NCI-H526 treated with DMSO at 0.1 percent for 48 hours (cell line): ENCODE data around the gene ZNF544.
A peak's percentile ranks its signal among the peaks of the same experiment; 100 is the strongest.

Experiments
- DNase-seq: peaks from one replicate; lab custom pipeline; 2025; lab: John Stamatoyannopoulos, UW

ZNF544 gene

DNA sequence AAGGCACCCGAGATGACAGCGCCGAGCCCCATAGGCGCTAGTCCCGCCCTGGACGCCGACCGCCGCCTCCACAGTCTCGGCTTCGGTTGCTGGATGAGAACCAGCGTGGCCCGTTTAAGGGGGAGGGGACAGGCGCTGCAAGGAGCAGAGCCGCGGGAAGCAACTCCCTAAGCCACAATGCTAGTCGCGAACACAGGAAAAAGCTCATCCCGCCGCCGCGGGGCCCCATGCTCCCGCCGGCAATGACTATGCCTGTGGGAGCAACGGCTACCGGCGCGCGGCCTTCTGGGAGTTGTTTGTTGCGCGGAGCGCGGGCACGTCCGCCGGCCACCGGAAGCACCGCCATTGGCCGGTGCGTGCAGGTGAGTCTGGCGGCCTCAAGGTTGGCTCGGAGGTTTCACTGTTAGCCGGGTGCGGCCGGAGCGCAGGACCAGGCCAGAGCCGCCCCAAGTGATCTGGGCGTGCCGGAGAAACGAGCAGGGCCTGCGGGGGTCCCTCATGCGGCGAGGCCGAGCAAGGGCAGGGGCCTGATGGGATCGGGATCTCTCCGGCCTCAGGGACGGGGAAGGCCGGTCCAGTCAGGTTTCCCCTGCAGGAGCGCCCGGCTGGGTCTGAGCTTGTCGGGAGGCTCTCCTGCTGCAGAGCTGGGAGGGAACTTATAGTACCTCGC lies at the start of gene ZNF544:
TSS of gene ZNF544 (plus strand) at position 330 of the 670 bp plus-strand sequence. CDS start 15,110 bp downstream, outside the sequence.
- peak; percentile 38 for DNase-seq

DNA sequence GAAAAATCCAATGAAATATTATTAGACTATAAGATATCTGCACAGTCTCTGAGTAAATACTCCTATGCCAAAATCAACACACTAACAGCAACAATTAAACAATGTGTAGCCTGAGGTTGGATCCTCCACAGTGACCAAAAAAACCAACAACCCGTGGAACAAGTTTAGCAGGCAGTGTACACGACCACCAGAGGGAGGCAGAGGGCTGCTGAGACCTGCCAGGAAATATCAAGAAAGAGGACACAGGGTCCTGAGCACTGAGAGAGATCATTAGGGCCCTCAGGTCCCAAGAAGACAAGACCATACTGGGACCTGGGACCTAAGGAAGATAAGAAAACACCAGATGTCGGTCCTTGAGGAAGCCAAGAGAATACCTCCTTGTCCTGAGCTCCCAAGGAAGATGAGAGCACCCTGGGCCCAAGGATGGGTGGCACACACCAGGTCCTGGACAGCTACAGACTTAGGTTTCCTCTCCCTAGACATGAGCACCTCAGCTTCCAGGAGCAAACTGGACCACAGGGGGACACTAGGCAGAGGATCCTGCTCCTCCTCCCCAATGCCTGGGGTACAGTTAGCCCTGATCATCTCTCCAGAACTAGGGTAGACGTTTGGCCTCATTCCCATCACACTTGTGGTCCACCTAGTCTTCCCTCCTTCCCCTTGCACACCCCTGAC lies 46.7 kb upstream of the ZNF544 start:
- no peak for DNase-seq

DNA sequence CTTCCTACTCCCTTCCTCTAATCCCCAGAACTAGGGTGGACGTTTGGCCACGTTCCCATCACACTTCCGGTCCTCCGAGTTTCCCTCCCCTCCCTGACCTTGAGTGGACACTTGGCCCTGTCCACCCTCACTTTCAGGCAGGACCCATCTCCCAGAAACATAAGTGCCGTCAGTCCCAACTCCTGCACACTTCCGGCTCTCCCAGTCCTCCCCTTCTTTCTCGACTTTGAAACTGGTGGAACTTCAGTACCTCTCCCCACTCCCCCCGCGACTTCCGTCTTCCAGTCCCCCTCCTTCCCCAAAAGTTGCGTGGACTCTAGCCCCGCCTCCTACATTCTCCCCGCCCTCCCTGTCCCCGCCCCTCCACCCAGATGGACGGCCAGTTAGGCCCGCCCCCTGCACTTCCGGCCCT lies 46.1 kb upstream of the ZNF544 start:
- DNase-seq: peak; percentile 45

DNA sequence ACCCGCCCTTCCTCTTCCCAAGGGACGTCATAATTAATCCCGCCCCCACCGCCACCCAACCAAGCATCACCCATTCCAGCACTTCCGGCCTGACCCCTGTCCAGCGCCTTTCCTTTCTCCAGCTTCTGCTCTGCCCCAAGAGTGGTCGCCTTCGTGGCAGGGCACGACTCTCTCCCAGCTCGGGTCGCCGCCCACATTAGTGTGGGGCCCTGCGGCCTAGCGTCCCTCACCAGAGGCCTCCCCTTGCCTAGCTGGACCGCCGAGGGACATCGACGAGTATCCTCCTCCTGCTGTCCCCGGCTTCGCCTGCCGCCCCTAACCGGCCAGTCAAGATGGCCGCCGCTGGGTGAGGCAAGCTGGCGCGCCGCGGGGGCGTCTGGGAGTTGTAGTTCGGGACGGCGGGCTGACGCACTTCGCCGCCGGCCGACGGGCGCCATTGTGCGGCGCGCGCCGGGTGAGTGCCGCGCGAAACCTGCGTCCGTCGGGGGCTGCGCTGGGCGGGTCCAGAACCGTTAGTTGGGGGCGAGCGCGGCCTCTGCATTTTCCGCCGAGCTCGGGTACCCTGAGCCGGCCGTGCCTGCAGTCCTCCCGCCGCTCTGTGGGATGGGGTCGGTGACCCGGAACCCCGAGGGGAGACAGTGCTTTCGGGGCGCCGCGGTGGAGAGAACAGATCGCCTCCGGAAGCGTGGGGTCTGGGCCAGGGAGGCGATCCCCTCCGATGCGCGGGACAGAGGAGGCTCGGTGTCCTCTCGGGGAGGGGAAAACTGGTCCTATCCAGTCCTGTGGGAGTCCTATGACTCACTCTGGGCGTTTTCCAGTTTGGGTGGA lies 45.5 kb upstream of the ZNF544 start, which contains the start of gene ZNF274:
TSS of gene ZNF274 (plus strand) at position 73 of the 828 bp plus-strand sequence. CDS start 905 bp downstream, outside the sequence.
- peak; percentile 64 for DNase-seq

DNA sequence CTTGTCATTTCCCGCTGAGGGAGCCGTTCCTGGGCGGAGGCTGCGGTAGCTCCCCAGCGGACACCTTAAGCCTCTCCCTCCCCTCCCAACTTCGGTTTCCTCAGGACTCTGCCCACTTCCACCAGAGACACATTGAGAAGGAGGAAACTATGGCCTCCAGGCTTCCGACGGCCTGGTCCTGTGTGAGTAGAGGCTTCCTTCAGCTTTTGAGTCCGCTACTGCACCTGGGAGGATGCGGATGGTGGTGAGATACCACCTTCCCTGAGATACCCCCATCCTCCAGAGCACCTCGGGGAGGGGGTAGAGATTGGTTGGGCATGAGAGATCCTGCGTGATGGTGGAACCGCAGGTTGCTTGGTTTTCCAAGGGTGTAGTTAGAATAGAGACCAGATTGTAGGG lies 44.9 kb upstream of the ZNF544 start:
- DNase-seq: no peak

DNA sequence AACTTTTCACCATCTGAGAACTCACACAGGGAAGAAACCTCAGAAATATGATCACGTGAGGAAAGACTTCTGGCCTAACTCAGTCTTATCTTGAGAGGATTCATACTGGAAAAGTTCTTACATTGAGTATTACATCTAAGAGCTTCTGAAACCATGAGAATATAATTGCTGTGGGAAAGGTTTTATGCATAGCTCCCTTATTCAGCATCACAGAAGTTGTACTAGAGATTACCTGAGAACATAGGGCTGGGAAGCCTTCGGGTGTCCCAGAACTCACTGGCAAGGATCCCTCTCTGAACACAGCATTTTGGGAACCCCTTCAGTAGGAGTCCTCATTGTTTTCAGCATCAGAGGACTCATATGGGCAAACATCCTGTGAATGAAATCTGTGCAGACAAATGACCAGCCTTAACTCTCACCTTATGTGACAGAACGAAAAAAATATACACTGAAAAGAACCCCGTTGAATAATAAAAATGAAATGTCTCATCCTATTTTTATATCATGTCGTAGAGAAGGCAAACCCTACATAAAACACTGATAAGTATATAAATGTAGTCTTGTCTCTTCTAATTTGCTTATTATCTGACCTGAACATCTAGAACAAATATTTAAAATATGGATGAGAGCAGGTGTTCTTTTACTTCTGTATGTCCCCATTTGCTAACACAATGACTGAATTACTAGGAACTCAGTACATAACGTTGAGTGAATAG lies 31.7 kb upstream of the ZNF544 start:
- DNase-seq: peak; percentile 1

DNA sequence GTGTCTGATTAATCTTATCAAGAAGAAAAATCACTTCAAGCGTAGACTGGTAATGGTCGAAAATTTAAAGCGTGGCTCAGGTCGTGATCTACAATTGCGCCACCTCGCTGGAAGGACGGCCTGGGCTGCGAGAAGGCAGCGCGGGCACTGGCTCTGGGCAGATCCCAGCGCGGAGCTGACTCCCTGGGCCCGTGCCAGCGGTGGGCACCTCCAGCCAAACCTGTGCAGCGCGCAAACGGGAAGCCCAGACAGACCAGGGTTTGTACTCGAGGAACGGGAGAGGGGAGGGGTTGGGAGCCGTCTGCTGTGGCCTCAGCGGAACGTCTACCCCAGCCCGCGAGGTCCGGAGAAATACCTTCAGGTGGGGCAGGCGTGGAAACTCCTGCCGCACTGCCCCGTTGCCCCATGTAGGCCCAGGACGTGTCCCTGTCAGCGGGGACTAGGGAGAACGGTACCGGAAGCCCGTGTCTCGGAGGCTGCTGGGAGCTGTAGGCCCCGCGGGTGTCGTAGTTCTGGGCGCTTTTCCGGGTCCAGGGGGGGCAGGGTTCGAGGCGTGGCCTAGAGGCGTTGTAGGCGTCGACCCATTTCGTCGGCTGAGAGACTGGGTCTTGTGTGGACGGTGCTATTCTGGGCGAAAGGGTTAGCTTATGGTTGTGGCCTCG lies 24.8 kb upstream of the ZNF544 start:
- DNase-seq: no peak

DNA sequence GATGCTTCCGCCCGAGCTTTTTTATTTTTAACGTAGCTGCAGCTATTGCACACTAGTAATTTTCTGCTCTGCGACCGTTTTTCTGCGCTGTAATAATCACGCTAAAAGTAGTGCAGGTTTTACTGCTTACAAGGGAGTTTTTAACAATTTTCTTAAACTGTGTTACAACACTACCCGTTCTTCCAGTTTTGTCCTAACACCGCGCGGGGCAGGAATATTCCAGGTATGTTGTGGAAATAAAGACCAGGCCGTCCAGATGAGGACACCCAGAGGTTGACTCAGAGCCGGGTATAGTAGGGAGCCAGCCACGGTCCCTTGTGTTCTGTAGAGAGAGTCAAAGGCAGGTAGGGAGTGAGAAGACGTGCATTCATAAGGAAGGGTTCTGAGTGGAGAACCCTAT lies 24.1 kb upstream of the ZNF544 start:
- DNase-seq: no peak

DNA sequence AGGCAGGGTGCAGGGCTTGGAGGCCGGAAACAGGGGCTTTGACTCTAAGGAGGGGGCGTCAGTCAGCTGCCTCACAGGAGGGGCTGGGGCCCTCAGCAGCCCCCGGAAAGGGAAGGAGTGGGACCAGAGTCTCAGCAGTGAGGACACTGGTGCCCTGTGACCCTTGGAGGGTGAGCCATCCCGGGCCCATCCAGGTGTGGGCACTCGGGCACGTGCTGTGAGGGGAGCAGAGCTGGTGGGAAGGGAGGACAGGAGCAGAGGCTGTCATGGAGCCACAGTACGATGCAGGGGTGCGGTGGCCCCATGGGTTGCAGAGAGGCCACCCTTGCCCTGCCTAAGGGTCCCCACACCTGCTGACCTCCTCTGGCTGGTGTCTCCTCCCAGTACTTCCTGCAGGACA lies 19.1 kb upstream of the ZNF544 start:
- no peak for DNase-seq

DNA sequence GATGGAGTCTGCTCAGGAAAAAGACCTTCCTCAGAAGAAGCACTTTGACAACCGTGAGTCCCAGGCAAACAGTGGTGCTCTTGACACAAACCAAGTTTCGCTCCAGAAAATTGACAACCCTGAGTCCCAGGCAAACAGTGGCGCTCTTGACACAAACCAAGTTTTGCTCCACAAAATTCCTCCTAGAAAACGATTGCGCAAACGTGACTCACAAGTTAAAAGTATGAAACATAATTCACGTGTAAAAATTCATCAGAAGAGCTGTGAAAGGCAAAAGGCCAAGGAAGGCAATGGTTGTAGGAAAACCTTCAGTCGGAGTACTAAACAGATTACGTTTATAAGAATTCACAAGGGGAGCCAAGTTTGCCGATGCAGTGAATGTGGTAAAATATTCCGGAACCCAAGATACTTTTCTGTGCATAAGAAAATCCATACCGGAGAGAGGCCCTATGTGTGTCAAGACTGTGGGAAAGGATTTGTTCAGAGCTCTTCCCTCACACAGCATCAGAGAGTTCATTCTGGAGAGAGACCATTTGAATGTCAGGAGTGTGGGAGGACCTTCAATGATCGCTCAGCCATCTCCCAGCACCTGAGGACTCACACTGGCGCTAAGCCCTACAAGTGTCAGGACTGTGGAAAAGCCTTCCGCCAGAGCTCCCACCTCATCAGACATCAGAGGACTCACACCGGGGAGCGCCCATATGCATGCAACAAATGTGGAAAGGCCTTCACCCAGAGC lies 16.2 kb upstream of the ZNF544 start:
- no peak for DNase-seq

DNA sequence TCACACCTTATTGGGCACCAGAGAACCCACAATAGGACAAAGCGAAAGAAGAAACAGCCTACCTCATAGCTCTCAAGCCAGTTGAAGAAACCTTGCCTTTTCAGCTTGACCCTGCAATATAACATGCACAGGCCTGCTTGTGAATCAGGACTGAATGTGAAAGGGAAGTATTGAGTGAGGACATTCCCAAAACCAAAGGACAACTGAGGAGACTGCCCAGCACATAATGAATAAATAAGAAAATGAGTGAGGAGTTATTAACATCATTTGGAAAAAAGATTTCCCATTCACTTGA lies 15.7 kb upstream of the ZNF544 start:
- no peak for DNase-seq

DNA sequence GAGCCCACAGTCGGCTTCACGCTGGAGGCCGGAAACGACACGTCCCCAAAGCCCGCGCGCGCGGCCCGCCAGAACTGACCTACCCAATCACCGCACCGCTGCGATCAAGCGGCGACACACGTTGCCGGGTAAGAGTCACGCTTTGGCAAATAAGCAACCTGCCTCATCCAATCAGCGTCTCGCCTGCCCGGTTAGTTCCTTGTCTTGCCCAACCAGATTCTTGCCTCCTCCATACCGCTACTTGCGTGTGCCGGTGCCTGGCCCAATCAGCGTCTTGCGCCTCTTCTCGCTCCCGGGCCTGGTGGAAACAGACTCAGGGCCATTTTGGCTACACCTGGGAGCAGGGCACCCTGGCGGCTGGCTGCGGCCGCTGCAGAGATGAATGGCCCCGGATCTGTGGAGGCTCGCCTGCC lies 11.6 kb upstream of the ZNF544 start:
- DNase-seq: no peak

DNA sequence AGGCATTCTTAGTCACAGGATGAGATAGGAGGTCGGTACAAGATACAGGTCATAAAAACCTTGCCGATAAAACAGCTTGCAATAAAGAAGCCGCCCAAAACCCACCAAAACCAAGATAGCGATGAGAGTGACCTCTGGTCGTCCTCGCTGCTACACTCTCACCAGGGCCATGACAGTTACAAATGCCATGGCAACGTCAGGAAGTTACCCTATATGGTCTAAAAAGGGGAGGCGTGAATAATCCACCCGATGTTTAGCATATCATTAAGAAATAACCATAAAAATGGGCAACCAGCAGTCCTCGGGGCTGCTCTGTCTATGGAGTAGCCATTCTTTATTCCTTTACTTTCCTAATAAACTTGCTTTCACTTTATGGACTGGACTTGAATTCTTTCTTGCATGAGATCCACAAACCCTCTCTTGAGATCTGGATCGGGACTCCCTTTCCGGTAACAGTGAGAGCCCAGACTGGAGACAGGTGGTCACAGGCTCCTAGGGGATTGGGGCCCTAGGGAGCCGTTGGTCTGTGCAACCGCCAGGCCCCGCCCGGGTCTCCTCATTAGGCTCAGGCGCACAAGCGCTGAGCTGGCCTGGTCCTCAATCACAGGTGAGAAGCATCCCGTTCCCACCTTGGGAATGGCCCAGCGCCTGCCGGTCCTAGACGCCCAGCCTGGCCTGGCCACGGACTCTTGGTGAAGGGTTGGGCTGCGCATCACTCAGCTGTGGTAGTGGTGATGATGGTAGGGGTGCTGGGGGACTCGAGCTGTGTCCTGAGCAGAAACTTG lies 10.9 kb upstream of the ZNF544 start:
- no peak for DNase-seq

DNA sequence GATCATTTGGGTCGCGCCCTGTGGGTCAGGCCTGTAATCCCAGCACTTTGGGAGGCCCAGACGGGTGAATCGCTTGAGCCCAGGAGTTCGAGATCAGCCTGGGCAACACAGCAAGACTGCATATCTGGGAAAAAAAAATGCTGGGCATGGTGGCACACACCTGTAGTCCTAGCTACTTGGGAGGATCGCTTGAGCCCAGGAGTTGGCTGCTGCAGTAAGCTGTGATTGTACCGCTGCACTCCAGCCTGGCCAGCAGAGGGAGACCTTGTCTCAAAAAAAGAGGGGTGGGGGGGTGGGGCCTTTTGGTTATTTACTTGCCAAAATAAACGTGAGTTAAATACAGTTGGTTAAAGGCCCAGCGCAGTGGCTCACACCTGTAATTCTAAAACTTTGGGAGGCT lies 9.8 kb upstream of the ZNF544 start:
- DNase-seq: no peak

DNA sequence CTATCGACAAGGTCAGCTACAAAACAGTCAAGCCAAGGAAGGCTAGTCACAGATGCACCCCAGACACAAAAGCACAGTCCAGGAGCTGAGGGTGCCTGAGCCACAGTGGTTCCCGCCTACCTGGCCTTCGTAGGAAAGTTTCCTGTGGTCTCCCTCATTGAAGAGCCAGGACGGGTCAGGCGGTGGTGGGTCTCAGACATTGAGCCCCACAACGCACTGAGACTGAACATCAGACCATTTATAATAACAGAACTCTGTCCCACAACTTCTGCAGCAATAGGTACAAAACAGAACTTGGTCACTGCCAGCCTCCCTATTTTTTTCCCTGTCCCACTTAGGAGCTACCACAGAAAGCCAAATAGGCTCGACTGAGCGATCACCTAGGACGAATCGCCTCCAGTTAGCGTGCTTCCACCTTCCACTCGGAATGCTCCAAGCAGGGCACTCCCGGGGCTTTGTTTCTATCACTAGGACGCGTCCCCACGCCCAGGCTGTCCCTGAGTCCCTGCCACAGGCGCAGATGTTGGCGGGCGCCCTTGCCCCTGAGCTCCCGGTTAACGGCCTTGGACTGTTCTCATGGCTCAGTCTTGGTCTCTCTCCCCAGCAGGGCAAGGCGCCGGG lies 640 bp upstream of the ZNF544 start:
- DNase-seq: no peak

DNA sequence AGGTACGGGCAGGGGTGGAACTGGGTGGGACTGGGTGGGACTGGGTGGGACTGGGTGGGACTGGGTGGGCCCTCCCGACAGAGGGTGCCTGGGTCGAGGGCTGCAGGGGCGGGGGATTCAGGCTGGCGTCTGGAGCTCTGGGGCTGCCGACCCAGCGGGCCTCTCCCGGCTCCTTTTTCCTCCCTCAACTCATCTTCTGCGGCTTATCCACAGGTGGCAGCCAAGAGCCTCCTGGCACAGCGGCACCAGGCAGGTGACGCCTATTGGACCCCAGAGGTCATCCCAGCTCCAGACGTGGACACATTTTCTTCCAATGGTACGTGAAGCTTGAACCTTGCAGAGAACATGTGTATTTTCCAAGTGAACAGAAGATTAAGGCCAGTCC lies 533 bp downstream of the ZNF544 start:
- no peak for DNase-seq

DNA sequence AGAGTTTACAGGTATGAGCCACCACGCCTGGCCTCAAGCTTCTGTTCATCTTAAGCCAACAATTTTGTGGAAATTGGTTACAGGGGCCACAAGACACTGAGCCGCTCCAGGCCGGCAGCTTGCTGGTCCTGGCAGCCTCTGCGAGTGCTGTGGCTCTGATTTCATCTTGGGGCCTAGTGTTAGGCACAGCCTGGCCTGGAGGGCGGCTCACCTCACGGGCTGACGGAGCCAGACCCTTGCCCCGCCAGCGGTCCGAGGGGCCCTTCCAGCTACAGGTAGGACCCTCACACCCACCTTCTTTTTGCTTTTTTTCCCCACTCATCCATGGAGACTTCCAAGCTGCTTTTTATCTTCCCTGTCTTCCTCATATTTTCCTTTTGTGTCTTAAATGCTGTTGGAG lies 8.6 kb downstream of the ZNF544 start:
- no peak for DNase-seq

DNA sequence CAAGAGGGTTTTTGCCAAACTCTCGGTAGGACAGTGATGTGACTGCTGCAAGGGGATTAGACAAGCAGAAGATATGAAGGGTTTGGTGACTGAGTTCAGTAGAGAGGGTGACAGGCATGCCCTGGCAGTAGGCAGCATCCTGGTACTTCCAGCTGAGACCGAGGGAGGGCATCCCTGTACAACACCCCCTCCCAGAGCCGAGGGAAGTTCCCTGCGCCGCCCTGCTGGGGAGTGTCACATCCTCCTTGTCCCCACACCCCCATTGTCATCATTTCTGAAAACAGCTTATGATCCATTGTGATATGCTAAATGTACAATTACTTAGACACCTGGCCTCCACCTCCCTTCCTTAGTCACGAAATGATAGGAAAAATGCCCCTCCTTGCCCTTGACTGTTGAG lies 14.6 kb downstream of the ZNF544 start:
- DNase-seq: no peak

DNA sequence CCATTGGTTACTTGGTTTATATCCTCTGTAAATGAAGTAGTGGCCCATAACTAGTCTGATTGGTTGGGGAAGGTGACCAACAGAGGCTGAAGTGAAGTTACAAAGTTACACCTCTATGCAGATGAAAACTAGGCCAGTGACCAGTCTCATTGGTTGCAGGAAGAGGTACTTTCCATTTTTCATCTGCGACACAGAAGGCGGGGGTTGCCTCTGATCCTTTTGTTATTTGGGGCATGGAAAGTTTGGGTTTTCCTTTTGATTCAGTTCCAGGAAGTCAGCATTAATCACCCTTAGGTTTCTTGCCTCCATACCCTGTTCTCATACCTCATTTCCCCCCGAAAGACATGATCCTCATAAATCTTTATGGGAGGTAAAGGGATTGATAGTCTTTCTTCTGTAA lies 20.2 kb downstream of the ZNF544 start:
- no peak for DNase-seq

DNA sequence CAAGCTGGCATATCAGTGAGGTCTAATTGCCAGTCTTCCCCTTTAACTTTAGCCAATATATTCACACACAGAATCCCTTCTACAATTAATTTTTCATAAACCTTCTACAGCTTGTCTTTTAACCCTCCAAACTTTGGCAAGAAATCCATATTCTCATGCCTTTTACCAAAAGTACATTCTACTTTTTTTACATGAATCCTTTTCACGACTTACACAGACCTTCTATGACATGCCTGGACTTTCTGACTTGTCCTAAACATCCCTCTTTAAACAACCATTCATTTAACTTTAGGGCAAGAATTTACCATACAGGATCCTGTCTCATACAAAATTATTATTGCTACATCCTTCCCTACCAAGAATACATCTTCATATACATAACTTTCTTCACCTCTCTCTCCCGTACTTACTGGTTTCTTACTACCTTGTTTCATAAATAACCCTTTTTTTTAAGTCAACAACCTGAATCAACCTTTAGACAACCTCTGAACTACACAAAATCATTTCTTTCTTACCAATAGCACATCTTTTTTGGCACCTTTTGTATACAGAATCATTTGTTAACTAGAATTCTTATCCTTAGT lies 23.5 kb downstream of the ZNF544 start:
- no peak for DNase-seq
